Activated T-cell treated with anti-CD3 and anti-CD28 coated beads, Interleukin-2, amount 50 U/mL, for 72 hours (primary cell): ENCODE results near the gene OLFM3. TPM values are rescaled to one million over a fixed set of nuclear protein-coding genes. Genes with fewer than 3 reads are reported as not detected.

Source experiments
- ATAC-seq, 2 donors: fragments of 150-1000 bp; cut with Tn5 transposase; replicated peaks in 1 of 2; 2 replicates each; pipeline ENCODE4 v1.10.0; 2021; ENCODE audit warnings: moderate library complexity in 2 of 2, mild to moderate bottlenecking in 1 of 2
- DNase-seq, 2 donors: peaks; one replicate each; pipeline ENCODE4 v3.0.0; 2021 to 2022; ENCODE audit warnings: mixed read lengths in 1 of 2
- H3K27ac Mint-ChIP-seq: one replicate; pipeline ENCODE4 v1.8.0; 2022; ENCODE audit warnings: mild to moderate bottlenecking, moderate library complexity, mixed read lengths
- H3K27me3 Mint-ChIP-seq: one replicate; pipeline ENCODE4 v1.8.0; 2022; ENCODE audit warnings: low read depth, mixed read lengths
- H3K36me3 Mint-ChIP-seq, 2 donors: one replicate each; pipeline ENCODE4 v1.8.0; 2022; ENCODE audit warnings: mixed read lengths in 2 of 2, mild to moderate bottlenecking in 1 of 2; ENCODE audit not compliant: insufficient read depth in 2 of 2
- H3K4me1 Mint-ChIP-seq: one replicate; pipeline ENCODE4 v1.8.0; 2022; ENCODE audit warnings: low read depth, mixed read lengths
- H3K4me3 Mint-ChIP-seq, 2 donors: one replicate each; pipeline ENCODE4 v1.8.0; 2022; ENCODE audit warnings: mild to moderate bottlenecking in 2 of 2, mixed read lengths in 2 of 2, moderate library complexity in 2 of 2
- H3K9me3 Mint-ChIP-seq, 2 donors: one replicate each; pipeline ENCODE4 v1.8.0; 2022; ENCODE audit warnings: mixed read lengths in 2 of 2
- total RNA-seq, 2 donors: library from RNA; stranded (reverse); gene quantifications; one replicate each; pipeline ENCODE4 v1.2.3, GENCODE V29; 2022

Gene OLFM3
- total RNA-seq, 2 donors from 2014 or later, result not detected

DNA sequence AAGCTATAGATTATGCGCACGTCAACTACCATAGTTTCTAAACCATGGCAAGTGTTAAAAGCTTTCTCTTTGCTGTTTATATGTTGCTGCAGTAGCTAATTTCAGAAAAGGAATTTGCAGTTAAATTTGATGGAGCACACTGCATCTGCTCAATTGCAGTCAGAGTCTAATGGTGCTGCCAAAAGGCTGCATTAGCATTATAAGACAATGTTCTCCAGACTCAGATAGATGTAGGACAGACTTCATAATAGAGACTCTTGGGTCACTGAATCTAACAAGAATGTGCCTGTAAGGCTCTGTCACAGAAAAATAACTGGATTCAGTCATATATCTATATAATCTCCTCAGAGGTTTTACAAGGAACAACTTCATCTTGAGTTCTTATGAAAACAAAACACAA, 198.3 kb downstream of the OLFM3 start:
- Mint-ChIP-seq H3K9me3 (no peaks in the 10 kb centered on the region), H3K36me3 (no peaks in the 10 kb centered on the region), H3K27ac (no peak overlapping the region), H3K27me3 (no peaks in the 10 kb centered on the region), H3K4me3 (no peak overlapping the region), H3K4me1 (no peaks in the 10 kb centered on the region)
- DNase-seq (no peak), ATAC-seq (no peak)

DNA sequence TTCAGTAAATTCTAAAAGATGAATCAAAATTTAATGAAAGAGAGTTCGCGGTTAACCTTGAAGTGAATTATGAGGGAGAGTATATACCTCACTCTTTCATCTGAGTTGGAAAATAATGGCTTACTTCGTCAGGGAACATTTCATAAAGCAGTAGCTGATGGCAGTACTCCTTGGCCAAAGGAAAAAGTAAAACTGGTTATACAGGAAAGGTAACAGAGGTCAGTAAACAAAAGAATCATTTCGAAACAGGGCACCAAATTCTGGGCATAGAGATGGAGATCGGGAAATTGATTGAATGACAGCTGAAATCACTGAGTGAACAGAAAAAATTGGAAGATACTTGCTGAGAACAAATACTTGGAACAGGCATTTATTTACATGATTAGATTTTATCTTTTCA, 199.0 kb downstream of the OLFM3 start:
- no peak overlapping the region for H3K4me3 Mint-ChIP-seq
- no peaks in the 10 kb centered on the region for H3K4me1 Mint-ChIP-seq
- DNase-seq (no peak), ATAC-seq (no peak)
- no peaks in the 10 kb centered on the region for H3K9me3 Mint-ChIP-seq
- H3K27me3 Mint-ChIP-seq, result no peaks in the 10 kb centered on the region
- no peaks in the 10 kb centered on the region for H3K36me3 Mint-ChIP-seq
- H3K27ac Mint-ChIP-seq, result no peak overlapping the region

GRCh38 chr1:101781201-101781831, 215.4 kb downstream of the OLFM3 start:
- H3K4me3 Mint-ChIP-seq, result no peak overlapping the region
- ATAC-seq (no peak), DNase-seq (no peak)
- H3K4me1 Mint-ChIP-seq, result no peaks in the 10 kb centered on the region
- H3K9me3 Mint-ChIP-seq, result no peaks in the 10 kb centered on the region
- H3K27me3 Mint-ChIP-seq, result no peaks in the 10 kb centered on the region
- no peak overlapping the region for H3K27ac Mint-ChIP-seq
- no peaks in the 10 kb centered on the region for H3K36me3 Mint-ChIP-seq

DNA sequence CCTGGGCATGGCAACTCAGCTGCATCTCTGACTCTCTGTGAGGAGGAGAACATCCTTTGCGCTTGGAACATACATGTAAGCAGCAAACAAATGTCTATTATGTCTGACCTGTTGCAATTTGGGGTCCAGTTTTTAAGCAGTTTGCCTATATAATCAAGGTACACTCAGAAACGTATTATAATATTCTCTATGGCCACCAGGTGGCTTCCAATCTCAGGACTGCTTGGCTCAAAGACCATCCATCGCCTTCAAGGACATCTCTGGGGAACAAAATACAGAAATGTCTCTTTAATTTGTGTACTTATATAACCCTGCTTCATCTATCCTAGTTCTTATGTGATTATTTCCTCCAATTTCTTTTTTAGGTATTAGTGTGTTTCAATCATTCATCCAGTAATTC, 227.2 kb downstream of the OLFM3 start:
- Mint-ChIP-seq H3K27me3 (peaks cover 6% of the 10 kb centered on the region), H3K9me3 (no peaks in the 10 kb centered on the region), H3K27ac (no peak overlapping the region), H3K36me3 (no peaks in the 10 kb centered on the region), H3K4me3 (no peak overlapping the region), H3K4me1 (no peaks in the 10 kb centered on the region)
- ATAC-seq, result no peak
- no peak for DNase-seq

- no peak overlapping the region for H3K4me3 Mint-ChIP-seq
- H3K4me1 Mint-ChIP-seq, result no peaks in the 10 kb centered on the region
- H3K27me3 Mint-ChIP-seq, result no peaks in the 10 kb centered on the region
- H3K9me3 Mint-ChIP-seq, result no peaks in the 10 kb centered on the region
- no peak for DNase-seq
- H3K36me3 Mint-ChIP-seq, result no peaks in the 10 kb centered on the region
- ATAC-seq, result no peak
- H3K27ac Mint-ChIP-seq, result no peak overlapping the region
Observed at GRCh38 chr1:101757985-101758384, 238.7 kb downstream of the OLFM3 start.

DNA sequence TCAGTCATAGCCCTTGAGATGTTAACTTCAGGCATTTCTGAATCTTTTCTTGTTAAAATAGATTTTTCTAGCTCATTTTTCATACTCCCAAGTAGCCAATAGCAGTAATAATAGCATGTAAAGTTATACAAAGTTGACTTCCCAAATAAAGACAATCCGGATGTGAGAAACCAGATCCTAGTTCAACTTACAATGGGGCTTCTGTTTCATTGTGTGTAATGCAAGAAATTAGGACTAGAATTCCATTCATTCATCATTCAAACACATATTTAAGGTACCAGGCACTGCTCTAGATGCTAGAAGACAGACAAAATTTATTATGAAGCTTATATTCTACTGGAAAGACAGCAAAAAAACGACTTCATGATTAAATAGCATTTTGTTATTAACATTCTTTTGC, 240.3 kb downstream of the OLFM3 start:
- no peaks in the 10 kb centered on the region for H3K27me3 Mint-ChIP-seq
- no peaks in the 10 kb centered on the region for H3K4me1 Mint-ChIP-seq
- no peaks in the 10 kb centered on the region for H3K9me3 Mint-ChIP-seq
- ATAC-seq (no peak), DNase-seq (no peak)
- no peak overlapping the region for H3K27ac Mint-ChIP-seq
- H3K36me3 Mint-ChIP-seq, result no peaks in the 10 kb centered on the region
- no peak overlapping the region for H3K4me3 Mint-ChIP-seq
